DND-41 (cell line): ENCODE data around the gene MED12L.

ENCODE experiments used
- EZH2 ChIP-seq: IDR thresholded peaks from 3 replicates; pipeline ENCODE4 v1.6.1; 2012; ENCODE audit warnings: borderline replicate concordance, low read depth, mild to moderate bottlenecking, moderate library complexity, low read length, inconsistent platforms; ENCODE audit not compliant: severe bottlenecking
- TF ChIP-seq, protein P1 (sequence below): IDR thresholded peaks from 2 replicates; pipeline ENCODE4 v1.5.1; 2012; ENCODE audit warnings: borderline replicate concordance, low read length, moderate library complexity, mild to moderate bottlenecking; ENCODE audit not compliant: poor library complexity, severe bottlenecking; ENCODE audit errors: extremely low read depth

DNA sequence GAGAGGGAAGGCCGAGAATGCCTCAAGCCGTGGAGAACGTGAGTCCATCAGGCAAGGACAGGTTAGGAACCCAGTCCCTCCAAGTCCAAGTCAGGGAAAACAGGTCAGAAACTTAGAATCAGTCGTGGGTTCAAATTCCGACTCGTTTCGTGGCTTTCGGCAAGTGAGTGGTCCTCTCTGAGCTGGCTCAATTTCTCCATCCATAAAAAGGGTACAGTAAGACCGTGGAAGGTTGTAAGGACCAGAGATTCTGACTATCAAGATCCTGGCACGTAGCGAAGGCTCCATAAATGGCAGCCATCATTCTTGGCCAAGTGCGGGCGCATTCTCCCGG, 604 bp upstream of the MED12L start:
- TF ChIP-seq, protein P1, sequence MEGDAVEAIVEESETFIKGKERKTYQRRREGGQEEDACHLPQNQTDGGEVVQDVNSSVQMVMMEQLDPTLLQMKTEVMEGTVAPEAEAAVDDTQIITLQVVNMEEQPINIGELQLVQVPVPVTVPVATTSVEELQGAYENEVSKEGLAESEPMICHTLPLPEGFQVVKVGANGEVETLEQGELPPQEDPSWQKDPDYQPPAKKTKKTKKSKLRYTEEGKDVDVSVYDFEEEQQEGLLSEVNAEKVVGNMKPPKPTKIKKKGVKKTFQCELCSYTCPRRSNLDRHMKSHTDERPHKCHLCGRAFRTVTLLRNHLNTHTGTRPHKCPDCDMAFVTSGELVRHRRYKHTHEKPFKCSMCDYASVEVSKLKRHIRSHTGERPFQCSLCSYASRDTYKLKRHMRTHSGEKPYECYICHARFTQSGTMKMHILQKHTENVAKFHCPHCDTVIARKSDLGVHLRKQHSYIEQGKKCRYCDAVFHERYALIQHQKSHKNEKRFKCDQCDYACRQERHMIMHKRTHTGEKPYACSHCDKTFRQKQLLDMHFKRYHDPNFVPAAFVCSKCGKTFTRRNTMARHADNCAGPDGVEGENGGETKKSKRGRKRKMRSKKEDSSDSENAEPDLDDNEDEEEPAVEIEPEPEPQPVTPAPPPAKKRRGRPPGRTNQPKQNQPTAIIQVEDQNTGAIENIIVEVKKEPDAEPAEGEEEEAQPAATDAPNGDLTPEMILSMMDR = no peak
- no peak for TF ChIP-seq EZH2
